Cerebellar cortex (tissue), 1 donor: ENCODE data around the gene IL24.

Experiments used
- DNase-seq: peaks from one replicate; pipeline ENCODE4 v3.0.0-alpha.2; 2015; ENCODE audit warnings: low spot score

The IL24 gene

DNA sequence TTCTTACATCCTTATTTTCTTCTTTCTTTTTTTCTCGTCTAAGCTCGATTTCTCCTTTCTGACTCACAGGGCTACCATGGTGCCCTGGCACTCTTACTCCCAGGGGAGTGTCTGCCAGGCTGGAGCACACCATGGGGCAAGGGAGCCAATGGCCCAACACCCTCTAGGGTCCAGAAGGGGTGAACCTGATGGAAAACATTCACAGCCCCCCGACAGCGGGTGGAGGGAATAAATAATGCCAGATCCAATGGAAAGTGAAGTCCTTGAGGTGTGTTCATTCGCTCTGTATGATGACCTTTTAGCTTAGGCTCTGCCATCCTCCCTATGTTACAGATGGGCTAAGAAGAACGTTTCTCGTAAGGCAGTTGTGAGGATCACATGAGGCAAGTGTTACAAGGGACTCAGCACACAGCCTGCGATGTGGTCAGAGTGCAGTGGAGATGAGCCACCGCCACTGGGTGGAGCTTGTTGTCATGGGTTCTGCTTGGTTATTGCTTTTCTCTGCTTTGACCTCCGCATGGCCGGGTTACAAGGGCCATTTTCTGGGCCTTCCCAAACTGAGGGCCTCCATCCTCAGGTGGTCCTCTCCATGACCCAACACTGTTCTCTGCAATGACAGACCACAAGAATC, 28.0 kb downstream of the IL24 start:
- DNase-seq, result no peak

DNA sequence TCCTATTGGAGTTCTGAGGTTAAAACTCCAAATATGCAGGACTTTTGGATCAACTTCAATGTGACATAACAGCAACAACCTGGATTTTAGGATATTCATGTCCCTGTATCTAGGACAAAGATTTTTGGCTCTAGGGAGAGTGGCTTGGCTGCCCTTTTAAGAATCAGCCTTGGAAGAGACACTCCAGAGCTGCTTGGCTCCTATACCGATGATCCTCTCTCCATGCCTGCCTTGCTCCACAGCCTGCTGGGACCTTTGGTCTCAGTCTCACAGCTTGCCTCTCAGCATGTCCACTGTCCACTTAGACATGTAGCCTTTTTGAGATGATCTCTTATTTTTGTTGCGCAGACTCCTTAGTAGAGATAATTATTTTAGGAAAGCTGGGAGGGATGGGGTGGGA, 29.0 kb downstream of the IL24 start:
- peak; percentile 81 for DNase-seq

DNA sequence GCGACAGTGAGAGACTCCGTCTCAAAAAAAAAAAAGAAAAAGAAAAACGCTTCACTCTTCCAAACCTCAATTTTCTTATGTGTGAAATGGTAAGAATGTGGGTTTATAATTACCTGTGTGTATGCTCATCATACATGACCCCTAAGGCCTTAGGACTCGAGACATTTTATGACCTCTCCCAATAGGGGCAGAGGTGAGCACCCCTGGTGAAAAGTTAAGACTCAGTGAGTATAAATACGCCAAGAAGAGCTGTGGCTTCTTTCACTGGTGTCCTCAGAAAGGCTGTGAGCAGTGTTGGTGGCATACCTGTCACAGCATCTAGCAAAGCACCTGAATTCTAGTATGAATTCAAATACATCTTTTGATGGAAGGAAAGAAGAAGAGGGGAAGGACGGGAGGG, 32.3 kb downstream of the IL24 start:
- no peak for DNase-seq

DNA sequence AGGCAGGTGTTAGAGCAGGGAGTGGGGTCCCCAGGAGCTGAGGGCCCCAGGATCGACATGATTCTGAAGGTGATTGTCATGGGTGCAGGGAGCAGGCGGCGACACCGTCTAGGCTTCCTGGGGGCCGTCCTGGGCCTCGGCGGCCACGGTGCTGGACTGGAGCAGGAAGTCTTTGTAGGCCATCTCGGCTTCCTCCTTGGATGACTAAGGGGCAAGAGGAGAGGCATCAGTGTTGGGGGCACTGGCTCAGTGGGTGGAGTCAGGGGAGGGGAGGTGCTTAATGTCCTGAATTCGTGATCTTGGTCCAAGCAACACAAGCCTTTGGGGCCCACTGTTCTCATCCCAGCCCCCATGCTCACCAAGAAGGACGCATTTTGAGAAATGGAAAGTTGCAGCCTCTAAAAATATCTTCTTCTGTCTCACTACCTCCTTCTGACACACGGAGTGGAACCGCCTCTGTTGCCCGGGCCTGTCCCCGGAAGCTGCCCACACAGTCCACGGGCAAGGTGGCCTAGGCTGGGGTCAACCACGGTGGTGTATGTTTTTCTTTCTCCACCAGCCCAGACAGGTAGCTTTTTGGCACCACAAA, 33.1 kb downstream of the IL24 start:
- DNase-seq, result no peak

DNA sequence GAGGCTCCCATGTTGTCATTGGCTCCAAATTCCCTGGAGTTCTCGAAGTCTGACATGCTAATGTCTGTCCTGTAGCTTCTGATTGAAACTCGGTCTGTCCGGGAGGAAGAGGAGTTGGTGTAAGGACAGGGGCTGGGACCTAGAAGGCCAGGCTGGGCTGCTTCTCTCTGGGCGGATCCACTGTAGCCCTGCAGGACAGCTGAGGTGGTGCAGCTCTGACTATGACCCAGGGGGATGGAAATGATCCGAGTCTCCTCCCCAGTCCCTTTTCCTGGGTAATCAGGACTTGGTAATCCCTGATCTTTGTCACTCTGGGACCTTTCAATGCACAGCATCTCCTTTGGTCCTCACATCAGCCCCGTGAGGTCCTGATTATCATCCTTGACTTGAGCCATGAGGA, 34.5 kb downstream of the IL24 start:
- no peak for DNase-seq

DNA sequence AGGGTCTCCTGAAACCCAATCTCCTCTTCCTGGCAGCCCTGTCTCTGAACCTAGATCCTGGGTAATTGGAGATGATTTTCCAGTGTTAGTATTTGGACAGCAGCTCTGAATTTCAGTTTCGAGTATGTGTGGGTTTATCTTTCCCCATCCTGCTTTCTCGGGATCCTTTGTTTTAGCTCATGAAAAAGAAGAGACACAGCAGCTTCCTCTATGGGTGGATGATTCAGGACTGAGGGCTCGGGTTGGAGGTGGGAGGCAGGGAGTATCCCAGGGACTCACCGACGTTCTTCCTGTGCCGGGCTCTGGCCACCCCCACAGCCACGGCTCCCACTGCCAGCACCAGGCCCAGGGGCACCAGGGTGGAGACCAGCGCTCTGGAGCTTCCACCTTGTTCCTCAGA, 34.9 kb downstream of the IL24 start:
- no peak for DNase-seq

DNA sequence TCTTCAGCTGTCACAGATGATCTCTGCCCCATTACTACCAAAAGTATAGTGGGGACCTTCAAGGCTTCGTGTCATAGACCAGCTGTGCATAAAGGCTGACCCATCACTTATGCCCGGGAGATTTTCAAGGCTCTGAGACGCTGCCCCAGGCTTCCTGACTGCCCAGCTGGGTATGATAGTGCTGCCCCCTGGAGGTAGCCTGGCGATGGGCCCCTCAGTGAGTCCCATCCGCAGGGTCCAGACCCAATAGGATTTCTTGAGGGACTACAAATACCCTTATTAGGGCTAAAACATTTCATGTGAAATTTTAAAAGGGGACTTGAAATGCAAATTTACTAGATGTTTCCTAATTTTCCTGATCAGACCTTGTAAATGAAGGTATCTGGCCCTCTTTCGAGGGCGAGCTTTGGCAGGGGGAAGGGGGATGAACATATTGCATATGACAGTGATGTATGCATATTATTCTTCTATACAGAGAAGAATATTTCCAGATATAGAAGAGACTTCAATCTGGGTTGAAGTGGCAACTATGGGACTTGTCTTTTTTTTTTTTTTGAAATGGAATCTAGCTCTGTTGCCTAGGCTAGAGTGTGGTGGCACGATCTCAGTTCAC, 36.2 kb downstream of the IL24 start:
- no peak for DNase-seq

DNA sequence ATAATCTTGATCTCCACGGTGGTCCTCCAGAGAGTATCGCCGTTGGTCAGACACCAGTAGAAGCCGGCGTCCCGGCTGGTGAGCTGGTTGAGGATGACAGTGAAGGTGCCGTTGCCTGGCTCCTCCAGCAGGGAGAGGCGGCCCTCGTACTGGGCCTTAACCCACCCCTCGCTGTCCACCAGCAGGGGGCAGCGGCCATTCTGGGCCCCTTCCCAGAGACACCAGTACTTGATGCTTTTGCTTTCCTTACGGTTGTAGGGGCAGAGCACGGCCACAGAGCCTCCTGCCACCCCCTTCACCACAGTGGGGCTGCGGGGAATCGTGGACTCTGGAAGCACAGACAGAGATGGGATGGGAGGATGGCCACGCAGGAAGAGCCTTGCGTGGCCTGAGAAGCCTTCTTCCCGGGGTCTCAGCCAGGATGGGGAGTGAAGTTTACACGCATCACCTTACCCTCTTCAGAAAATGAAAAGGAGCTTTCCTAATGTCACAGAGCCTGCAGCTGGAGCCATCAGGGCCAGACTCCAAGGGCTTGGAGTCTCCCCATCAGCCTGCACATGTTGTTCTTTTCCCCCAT, 38.3 kb downstream of the IL24 start:
- DNase-seq, result peak; percentile 16

DNA sequence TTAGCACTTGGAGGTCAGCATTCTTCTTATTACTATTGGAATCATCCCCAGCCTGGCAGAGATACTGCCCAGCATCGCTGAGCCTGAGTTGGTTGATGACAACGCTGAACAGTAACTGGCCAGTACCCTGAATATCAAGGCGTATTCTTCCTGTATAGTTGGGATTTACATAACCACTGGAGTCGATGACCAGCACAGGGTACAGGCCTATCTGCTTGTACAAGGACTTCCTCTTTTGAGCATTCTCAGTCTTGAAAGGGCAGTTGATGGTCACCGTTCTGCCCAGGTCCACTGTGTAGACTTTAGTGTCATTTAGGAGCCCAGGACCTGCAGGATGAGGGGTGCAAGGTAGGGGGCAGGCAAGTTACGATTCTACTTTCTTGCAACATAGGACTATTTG, 40.2 kb downstream of the IL24 start:
- no peak for DNase-seq

DNA sequence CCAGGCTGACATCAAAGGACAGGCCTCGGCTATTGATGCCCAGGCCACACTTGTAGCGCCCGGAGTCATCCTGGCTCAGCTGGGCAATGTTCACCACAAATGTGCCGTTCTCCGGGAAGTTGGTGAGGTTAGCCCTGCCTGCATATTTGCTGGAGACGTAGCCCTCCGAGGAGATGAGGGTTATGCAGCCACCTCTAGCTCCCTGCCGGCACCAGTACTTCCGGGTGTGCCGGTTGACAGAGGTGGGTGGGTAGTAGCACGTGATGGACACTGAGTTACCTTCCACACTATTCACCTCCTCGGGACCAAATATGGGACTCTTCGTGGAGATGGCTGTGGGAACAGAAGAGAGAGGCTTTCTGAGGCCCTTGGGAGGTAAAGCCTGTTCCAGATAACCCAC, 41.9 kb downstream of the IL24 start:
- DNase-seq, result no peak

DNA sequence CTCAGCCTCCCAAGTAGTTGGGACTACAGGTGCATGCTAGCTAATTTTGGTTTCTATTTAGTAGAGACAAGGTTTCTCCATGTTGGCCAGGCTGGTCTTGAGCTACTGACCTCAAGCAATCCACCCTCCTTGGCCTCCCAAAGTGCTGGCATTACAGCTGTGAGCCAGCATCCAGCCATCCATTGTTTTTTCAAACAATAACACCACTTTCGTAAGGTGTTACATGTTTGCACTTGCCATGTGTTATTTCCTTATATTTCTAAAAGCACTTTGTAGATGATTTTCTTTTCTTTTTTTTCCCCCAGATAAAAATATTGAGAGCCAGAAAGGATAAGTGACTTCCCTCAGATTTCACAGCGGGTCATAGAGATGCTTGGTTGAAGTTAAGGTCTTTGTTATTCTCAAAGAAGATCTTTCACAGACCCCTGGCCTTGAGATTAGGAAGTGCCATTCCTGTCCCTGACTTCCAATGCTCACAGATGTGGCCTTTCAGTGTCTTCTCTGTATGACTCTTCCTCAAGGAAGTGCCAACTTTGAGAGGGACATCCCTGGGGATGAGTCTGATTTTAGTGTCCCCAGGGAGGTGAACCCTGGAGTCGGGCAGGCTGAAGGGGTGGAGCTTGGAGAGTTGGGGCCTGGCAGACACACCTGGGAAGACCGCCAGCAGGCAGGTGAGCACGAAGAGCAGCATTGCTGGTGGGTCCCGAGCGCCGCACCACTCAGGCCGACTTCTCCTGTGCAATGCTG, 42.8 kb downstream of the IL24 start:
- no peak for DNase-seq

DNA sequence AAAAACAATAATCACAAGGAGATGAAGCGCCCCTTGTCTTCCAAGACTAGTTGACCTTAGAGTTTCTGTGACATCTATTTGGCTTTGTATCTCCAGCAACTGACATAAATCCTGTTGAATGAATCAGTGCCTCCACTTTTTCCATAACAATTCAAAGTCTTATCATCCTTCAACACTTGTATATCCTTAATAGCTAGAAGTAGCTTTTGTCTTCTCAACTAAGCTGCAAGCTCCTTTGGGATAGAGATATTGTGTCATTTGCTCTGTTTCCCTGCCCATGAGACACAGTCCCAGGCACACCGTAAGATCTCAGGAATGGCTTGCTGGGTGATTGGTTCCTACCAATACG, 43.3 kb downstream of the IL24 start:
- DNase-seq, result no peak

DNA sequence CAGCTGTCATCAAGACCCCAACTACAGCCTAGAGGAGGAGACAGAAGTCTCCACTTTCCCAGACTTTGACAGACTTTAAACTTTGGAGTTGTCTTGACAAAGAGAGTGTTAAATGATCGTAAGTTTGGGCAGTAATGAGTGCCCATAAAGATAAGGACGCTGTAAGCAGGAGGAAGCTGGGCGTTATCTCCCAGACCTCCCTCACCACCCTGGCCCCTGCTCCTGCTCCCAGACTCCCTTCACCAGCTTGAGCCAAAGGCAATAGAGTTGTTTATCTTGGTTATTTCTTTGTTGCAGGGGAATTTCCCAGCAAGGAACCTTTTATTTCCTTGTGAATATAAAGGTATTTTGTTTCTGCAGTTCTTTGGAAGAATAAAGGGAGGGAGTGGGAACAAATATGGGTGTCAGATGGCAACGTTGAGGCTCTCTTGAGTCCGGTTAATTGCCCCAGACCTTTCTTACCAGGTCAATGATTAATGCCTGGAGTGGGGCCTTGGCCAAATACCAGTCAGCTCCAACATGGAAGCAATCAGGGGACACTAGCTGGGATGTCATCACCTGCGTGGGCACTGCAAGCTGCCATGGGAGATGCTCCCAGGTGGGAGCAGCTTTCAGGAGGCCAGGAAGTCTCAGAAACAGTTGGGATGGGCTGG, 44.6 kb downstream of the IL24 start:
- no peak for DNase-seq

DNA sequence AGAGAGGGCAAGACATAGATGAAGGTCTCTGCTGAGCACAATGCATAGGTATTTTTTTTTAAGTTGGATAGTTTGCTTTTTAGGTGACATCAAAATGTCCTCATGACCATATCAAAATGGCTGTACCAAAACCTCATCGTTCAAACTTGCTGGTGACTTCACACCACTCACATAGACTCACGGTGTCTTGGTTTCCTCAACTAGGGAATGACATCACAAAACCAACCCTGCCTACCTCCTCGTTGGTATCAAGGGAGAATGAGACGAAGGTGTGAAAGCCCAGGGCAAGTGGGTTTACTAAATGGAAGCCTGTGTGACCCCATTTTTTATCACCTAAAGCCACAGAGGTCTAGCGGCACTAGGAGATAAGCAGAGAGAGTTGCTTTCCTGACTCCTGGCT, 47.5 kb downstream of the IL24 start:
- no peak for DNase-seq

DNA sequence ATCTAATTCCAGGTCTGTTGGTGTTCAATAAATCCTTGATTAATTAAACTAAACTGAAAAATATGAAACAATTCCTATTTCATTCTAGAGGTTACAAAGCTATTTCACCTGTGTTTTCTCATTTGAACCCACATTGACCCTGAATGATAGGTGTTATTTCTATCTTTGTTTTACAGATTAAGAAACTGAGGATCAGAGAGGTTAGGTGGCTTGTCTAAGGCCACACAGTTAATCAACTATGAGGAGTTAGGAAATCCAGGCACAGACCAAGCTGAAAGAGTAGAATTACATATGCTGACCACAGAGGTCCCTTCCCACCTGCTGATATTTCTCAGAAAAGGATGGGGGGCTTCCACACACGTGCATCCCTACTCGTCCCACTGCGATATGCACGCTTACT, 48.5 kb downstream of the IL24 start:
- DNase-seq, result no peak

DNA sequence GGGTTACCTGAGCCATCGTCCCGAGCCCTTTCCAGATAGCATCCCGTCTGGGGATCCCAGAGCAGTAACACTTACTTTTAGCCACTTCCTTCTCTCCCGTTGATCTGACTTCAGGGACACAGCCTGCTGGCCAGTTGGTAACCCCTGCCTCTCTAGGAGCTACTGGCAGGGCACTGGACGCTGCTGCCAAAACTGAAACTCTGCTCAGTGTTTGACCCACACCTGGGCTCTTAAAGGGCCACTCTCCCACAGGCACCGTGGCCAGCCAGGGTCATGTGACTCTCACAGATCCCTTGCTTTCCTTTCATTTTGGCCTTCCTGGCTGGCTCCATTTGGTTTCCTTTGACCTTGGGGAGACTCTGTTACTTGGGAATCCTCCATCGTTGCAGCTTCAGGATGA, 49.0 kb downstream of the IL24 start, which contains the start of gene PIGR:
Gene PIGR (minus strand): TSS at position 206 of the 400 bp plus-strand sequence. CDS start 5,935 bp downstream, outside the sequence.
- no peak for DNase-seq

DNA sequence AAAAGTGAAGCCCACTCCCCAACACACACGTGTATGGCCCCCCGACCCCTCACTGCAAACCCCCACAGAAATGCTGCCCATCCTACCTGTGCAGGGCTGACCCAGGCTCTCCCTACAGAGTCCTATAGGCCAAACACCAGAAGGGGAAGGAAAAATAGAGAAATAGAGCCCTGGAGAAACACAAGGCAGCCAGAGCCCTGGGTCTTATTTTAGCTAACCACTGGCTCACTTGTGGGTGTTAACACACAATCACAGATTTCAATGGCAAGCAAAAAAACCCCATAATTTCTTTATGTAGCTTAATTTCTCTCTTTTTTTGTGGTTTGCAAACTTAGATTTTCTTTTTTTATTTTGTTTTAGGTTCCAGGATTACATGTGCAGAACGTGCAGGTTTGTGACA, 50.0 kb downstream of the IL24 start:
- DNase-seq, result no peak

DNA sequence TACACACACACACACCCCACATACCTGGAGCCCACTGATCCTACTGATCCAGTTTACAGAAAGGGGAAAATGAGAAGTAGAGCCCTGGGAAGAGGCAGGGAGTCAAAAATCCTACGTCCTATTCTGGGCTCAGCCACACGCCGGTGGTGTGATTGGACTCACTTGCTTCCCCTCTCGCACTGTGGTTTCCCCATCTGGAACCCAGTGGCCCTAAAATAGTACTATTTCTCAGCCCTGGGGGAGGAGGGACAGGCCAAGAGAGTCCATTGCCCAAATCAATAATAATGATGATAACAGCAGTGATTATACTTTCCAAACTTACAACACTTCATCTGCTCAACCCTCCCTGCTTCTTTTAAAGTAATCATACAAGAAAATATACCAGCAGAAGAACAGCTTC, 52.0 kb downstream of the IL24 start:
- no peak for DNase-seq

DNA sequence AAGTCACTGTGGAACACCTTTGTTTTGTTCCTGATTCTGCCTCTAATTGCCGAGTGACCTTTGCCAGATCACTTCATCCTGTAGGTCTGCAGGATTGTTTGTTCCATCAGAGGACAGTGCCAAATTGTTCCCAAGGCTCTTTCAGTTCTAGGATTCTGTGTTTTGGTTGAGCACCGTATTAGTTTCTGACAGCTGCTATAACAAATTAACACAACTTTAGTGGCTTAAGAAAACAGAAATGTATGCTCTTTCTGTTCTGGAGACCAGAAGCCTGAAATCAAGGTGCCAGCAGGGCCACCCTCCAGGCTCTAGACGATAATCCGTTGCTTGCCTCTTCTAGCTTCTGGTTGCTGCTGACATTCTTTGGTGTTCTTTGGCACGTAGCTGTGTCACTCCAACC, 52.4 kb downstream of the IL24 start:
- DNase-seq, result no peak

DNA sequence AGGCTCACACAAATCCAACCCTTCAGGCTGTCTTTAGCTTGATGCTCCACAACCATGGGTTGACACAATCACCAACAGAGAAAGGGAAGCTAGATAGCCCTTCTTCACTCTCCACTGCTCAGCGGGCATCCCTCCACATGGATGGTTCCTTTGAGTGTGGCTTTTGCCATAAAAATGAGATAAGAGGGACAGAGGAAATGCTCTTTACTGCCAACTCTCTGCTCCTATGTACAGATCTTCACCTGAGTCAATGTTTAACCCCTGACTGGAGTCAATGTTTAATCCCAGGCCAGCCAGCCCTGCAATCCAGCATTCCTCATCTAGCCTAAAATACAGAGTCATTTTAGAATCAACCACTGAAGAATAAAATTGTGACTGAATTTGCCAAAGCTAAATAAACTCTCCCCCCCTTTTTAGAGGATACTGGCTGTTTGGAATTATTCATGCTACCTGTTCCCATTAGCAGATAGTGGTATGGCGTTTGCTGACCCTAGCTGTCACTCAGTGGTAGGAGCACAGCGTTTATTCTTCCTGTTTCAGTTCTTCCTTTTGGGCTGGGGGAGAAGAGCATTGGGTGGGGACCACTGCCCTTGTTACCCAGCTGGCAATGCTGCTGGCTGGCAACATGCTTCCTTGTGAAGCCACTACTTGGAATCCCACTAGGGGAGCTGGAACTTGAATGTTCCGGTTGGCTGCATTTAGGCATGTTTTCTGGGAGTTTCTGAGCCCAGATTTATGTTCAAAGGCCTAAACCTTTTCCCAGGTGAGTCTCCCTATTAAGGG, 54.3 kb downstream of the IL24 start:
- DNase-seq, result no peak

DNA sequence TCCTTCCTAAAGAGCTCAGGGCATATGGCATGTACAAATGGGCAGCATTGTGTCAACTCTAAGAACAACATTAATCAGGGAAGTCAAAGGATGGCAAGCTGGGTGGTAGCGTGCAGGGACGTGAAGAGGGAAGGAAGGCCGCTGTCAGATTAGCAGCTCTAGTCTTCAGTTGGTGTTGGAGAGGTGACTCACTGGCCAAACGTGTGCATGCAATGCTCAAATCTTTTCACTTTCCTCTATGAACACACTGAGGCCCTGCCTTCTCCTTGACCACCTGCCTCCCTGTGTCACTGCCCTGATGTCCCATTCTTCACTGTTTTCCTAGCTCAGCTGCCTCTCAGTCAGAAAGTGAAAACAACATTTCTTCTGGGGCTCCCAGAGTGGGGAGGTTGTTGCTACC, 54.9 kb downstream of the IL24 start:
- DNase-seq, result no peak

DNA sequence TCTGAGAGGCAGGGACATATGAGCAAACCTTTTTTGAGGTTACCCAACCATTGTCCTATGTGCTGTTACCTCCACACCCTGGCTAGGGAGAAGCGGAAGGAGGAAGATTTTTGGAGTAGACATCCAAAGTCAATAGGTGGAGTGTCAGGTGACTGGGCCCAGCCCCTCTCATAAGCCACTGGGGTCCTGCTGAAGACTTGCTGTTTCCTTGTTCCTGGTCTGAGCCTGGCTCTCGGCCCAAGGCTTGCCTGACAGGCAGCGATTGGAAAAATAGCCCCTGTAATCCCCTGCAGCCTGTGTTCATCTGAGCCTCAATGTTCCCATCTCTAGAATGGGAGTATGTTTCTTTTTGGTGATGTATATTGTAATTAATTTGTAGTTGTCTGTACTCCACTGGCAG, 55.9 kb downstream of the IL24 start:
- DNase-seq, result no peak
